CD4-positive, alpha-beta T cell treated with Interleukin-6 for 4 hours (primary cell): ENCODE results near the gene ACVRL1.

Source experiments
- DNase-seq: peaks from one replicate; pipeline ENCODE4 v3.0.0-alpha.2; 2020; ENCODE audit warnings: mixed read lengths

The ACVRL1 gene

GRCh38 chr12:51900323-51900889 is 6.9 kb upstream of the ACVRL1 start:
- DNase-seq, result no peak

- DNase-seq, result no peak
Observed at GRCh38 chr12:51901121-51901817, 6.0 kb upstream of the ACVRL1 start.

- DNase-seq, result no peak
Observed at GRCh38 chr12:51901881-51902280, 5.4 kb upstream of the ACVRL1 start.

- no peak for DNase-seq
Observed at GRCh38 chr12:51904951-51905470, 2.3 kb upstream of the ACVRL1 start.

GRCh38 chr12:51905471-51906429 is 1.6 kb upstream of the ACVRL1 start:
- no peak for DNase-seq

GRCh38 chr12:51906430-51907082 is 748 bp upstream of the ACVRL1 start:
- DNase-seq, result no peak

- no peak for DNase-seq
Observed at GRCh38 chr12:51907856-51908425, 637 bp downstream of the ACVRL1 start.

GRCh38 chr12:51908876-51909592 is 1.7 kb downstream of the ACVRL1 start:
- DNase-seq, result no peak

GRCh38 chr12:51910168-51910567 is 2.9 kb downstream of the ACVRL1 start:
- DNase-seq, result no peak

GRCh38 chr12:51910691-51911090 is 3.4 kb downstream of the ACVRL1 start:
- no peak for DNase-seq

- no peak for DNase-seq
Observed at GRCh38 chr12:51911307-51911706, 4.0 kb downstream of the ACVRL1 start.

- no peak for DNase-seq
Observed at GRCh38 chr12:51911788-51912711, 4.7 kb downstream of the ACVRL1 start.

- DNase-seq, result no peak
Observed at GRCh38 chr12:51913071-51914033, 6.0 kb downstream of the ACVRL1 start.

GRCh38 chr12:51914034-51914923 is 7.0 kb downstream of the ACVRL1 start:
- no peak for DNase-seq

- no peak for DNase-seq
Observed at GRCh38 chr12:51915003-51915625, 7.8 kb downstream of the ACVRL1 start.

- no peak for DNase-seq
Observed at GRCh38 chr12:51915951-51916350, 8.6 kb downstream of the ACVRL1 start.

GRCh38 chr12:51917041-51917590 is 9.8 kb downstream of the ACVRL1 start:
- DNase-seq, result no peak
